ENCODE measurements around the gene SLC35F1.

SLC35F1 gene

GRCh38 chr6:118288355-118289124 lies 381.5 kb downstream of the SLC35F1 start:
- Histone ChIP-seq H3K4me1 (peaks cover 3% of the 10 kb centered on the region), H3K9ac (no peak overlapping the region), H3K27ac (no peak overlapping the region), H3K27me3 (ENCODE audit: control insufficient read depth, insufficient read depth, low read length) (no peaks in the 10 kb centered on the region), H3K4me2 (ENCODE audit: low read length) (no peak overlapping the region), H3K4me3 (ENCODE audit: low read depth, low read length) (no peak overlapping the region), H3K9me3 (ENCODE audit: control insufficient read depth, low read length) (no peaks in the 10 kb centered on the region), H3K79me2 (no peaks in the 10 kb centered on the region), H3K36me3 (ENCODE audit: control insufficient read depth, insufficient read depth, low read length) (no peaks in the 10 kb centered on the region), H2AFZ (no peak overlapping the region)
- TF ChIP-seq CTCF (IDR thresholded peaks at IDR 0.05), result no peak

DNA sequence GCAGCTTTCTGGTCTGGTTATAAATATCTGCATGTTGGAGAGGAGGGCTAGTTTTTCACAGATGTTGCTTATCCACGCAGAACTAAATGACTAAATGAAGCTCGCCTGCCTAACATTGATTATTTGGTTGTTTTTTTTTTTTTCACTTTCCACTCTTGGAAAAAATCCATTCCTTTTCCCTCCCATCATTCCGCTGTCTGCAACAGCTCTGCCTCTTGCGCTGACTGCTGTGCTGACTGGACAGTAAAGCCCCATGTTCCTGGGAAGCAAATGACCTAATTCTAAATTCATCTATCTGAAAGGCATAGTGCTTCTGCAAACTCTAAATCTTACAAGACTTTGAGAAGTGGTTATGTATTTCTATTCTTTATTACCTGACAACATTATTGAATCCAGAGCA lies 385.5 kb downstream of the SLC35F1 start:
- H3K27ac ChIP-seq, result no peak overlapping the region
- no peaks in the 10 kb centered on the region for H3K79me2 ChIP-seq
- H3K9me3 ChIP-seq (ENCODE audit: control insufficient read depth, low read length), result no peaks in the 10 kb centered on the region
- no peaks in the 10 kb centered on the region for H3K27me3 ChIP-seq (ENCODE audit: control insufficient read depth, insufficient read depth, low read length)
- no peak overlapping the region for H3K4me3 ChIP-seq (ENCODE audit: low read depth, low read length)
- no peak overlapping the region for H2AFZ ChIP-seq
- H3K9ac ChIP-seq, result no peak overlapping the region
- no peak for TF ChIP-seq CTCF (IDR thresholded peaks at IDR 0.05)
- H3K4me1 ChIP-seq, result no peaks in the 10 kb centered on the region
- H3K4me2 ChIP-seq (ENCODE audit: low read length), result no peak overlapping the region
- H3K36me3 ChIP-seq (ENCODE audit: control insufficient read depth, insufficient read depth, low read length), result no peaks in the 10 kb centered on the region

DNA sequence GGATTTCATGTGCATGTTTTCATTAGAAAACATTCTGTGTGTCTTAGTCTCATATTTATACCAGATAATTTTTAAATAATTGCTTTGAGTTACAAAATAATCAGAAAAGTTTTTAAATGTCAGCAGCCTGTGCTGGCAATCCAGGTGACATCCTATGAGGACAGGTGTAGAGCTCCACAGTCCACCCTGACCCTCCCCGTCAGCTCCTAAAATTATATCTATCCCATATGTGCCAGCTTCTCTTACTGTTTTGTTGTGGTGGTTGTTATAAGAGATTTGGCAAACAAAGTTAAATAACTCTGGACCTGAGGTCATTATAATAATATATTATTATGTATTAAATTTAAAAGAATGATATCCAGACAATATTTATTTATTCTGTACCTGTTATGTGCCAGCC lies 387.8 kb downstream of the SLC35F1 start:
- H3K4me2 ChIP-seq (ENCODE audit: low read length), result no peak overlapping the region
- H3K27ac ChIP-seq, result no peak overlapping the region
- no peak for TF ChIP-seq CTCF (IDR thresholded peaks at IDR 0.05)
- H3K4me1 ChIP-seq, result no peaks in the 10 kb centered on the region
- H2AFZ ChIP-seq, result no peak overlapping the region
- no peak overlapping the region for H3K4me3 ChIP-seq (ENCODE audit: low read depth, low read length)
- no peaks in the 10 kb centered on the region for H3K36me3 ChIP-seq (ENCODE audit: control insufficient read depth, insufficient read depth, low read length)
- H3K9ac ChIP-seq, result no peak overlapping the region
- no peaks in the 10 kb centered on the region for H3K27me3 ChIP-seq (ENCODE audit: control insufficient read depth, insufficient read depth, low read length)
- H3K79me2 ChIP-seq, result no peaks in the 10 kb centered on the region
- no peaks in the 10 kb centered on the region for H3K9me3 ChIP-seq (ENCODE audit: control insufficient read depth, low read length)

DNA sequence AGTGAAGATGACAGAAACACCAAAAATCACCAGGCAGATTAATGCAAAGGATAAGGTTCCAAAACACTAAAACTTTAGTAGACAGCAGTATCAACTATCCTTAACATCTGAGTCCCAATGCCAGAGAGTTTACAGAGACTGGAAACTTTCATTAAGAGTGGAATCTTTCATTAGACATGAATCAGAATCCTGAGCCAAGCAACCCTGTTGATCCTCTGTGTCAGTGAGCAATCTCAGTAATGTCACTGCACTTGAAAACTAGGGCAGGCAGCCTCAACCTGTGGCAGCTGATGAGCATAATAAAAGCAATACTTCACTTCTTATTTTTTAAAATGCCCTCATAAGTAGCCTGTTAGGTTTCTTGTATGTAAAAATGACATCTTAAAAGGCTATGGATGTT lies 388.3 kb downstream of the SLC35F1 start:
- Histone ChIP-seq H3K27ac (no peak overlapping the region), H3K36me3 (ENCODE audit: control insufficient read depth, insufficient read depth, low read length) (no peaks in the 10 kb centered on the region), H3K4me3 (ENCODE audit: low read depth, low read length) (no peak overlapping the region), H3K4me1 (no peaks in the 10 kb centered on the region), H3K9ac (no peak overlapping the region), H3K4me2 (ENCODE audit: low read length) (no peak overlapping the region), H3K9me3 (ENCODE audit: control insufficient read depth, low read length) (no peaks in the 10 kb centered on the region), H3K27me3 (ENCODE audit: control insufficient read depth, insufficient read depth, low read length) (no peaks in the 10 kb centered on the region), H2AFZ (no peak overlapping the region), H3K79me2 (no peaks in the 10 kb centered on the region)
- TF ChIP-seq CTCF (IDR thresholded peaks at IDR 0.05), result no peak
